ENCODE results near the gene PLPP4. TPM values are rescaled to one million over a fixed set of nuclear protein-coding genes. Genes with fewer than 3 reads are reported as not detected.

Gene PLPP4
- total RNA-seq, 1 experiment from 2014 or later: 3.5 TPM

DNA sequence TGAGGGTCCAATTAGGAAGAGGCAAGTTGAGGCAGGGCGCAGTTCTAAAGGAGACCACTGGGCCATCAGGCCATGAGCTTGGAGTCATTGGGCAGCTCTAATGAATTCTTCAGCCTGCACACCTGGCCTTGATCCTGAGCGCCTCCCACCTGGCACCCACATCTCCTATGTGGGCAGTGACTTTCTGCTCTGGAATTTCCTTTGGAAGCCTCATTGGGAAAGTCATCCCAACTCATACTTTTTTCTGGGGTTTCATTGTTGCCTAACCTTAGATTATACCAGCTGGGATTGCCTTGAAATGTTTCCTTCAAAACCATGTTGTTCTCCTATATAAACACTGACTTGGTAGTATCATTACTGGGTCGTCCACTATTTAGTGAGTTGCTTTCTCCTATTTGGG is 54.1 kb downstream of the PLPP4 start:
- H3K36me3 ChIP-seq (replicated peaks; ENCODE audit: control insufficient read depth, insufficient read depth, low read length): no peaks in the 10 kb centered on the region
- DNase-seq: no peak
- no peaks in the 10 kb centered on the region; the same call in 1 of the 2 replicates for H3K27me3 ChIP-seq (ENCODE audit: control insufficient read depth, insufficient read depth, low read length)
- H3K4me3 ChIP-seq (ENCODE audit: insufficient read depth, low read depth, low read length): no peak overlapping the region

DNA sequence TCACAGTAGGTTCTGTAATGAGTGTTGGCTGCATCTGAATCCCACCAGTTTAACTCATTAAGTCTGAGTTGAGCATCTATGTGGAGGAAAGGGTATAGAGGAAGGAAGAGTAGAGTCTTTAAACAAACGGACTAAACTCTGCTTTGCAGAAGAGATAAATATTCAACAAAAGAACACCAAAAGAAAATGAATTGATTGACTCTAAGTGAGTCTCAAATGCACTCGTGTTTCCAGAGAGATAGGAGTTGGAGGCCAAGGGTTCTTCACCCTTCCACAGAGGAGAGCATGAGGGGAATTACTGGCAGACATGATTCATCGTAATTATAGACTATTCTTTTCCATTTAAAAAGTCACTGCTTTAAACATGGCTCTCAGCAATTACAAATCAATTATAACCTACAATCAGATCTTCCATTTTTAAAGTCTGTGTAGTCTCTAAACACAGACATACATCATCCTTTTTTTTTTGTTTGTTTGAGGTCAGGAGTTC is 56.3 kb downstream of the PLPP4 start:
- Histone ChIP-seq H3K36me3 (replicated peaks; ENCODE audit: control insufficient read depth, insufficient read depth, low read length) (no peaks in the 10 kb centered on the region), H3K27me3 (ENCODE audit: control insufficient read depth, insufficient read depth, low read length) (no peaks in the 10 kb centered on the region; the same call in 1 of the 2 replicates), H3K4me3 (ENCODE audit: insufficient read depth, low read depth, low read length) (no peak overlapping the region)
- no peak for DNase-seq

DNA sequence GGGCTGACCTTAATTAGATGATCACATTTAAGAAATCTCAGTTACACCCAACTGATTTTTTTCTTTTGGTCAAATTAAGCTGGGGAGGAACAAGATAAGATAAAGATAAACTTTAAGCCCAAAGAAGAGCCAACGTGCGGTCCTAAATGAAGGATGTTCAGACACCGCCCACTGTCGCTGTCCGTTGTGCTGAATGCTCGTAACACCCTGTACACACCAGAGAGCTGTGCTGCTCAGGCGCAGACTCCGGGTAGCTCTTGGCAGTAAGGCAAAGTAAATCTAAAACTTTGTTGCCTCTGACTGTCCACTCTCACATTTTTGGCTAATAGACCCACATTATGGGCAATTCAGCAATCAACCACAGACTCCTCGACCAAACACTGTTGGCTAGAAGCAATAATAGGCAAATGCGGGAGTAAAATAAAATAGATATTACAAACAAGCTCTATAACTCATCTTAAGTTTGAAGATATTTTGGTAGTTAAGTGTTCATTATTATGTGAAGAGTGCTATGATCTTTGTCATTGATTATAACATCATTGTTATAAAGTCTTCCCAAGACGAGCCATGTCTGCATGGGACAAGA is 57.1 kb downstream of the PLPP4 start:
- H3K27me3 ChIP-seq (ENCODE audit: control insufficient read depth, insufficient read depth, low read length): no peaks in the 10 kb centered on the region; the same call in 1 of the 2 replicates
- peak; percentile 65 for DNase-seq
- no peaks in the 10 kb centered on the region for H3K36me3 ChIP-seq (replicated peaks; ENCODE audit: control insufficient read depth, insufficient read depth, low read length)
- no peak overlapping the region for H3K4me3 ChIP-seq (ENCODE audit: insufficient read depth, low read depth, low read length)

DNA sequence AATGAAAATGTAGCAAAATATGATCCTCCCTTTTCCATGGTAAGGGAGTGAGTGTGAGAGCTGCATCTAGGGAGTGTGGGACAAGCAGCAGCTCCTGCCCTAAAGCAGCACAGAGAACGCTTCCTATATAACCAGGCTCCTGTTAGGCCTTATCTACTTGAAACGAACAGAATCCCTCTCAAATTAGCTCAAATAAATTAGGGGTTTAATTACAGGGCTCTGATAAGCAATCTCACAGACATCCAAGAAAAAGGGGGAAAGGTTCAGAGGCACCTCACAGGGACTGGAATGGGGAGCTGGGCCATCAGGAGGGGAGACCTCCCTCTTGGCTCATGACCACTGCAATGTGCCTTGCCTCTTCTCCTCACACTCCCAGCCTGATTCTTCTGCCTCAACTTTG is 57.9 kb downstream of the PLPP4 start:
- no peaks in the 10 kb centered on the region for H3K36me3 ChIP-seq (replicated peaks; ENCODE audit: control insufficient read depth, insufficient read depth, low read length)
- no peak overlapping the region for H3K4me3 ChIP-seq (ENCODE audit: insufficient read depth, low read depth, low read length)
- no peak for DNase-seq
- H3K27me3 ChIP-seq (ENCODE audit: control insufficient read depth, insufficient read depth, low read length): no peaks in the 10 kb centered on the region; the same call in 1 of the 2 replicates

DNA sequence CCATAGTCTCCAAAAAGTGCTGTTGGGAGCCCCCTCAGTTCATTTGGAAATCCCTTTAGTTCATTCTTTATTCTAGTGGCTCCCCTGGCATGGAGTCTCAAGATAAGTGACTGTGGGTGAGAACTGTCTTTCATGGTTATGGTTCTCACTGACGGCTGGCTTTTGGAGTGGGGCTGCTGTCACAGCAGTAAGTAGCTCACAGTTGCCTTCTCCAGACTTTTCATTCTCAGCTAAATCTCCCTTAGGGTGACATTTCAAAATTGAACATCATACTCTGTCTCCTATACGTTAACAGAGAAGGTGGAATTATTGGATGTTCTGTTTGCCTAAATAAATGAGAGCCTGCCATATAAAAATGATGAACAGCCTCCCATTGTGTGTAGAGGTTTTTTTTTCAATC is 58.7 kb downstream of the PLPP4 start:
- no peak for DNase-seq
- H3K36me3 ChIP-seq (replicated peaks; ENCODE audit: control insufficient read depth, insufficient read depth, low read length): no peaks in the 10 kb centered on the region
- H3K27me3 ChIP-seq (ENCODE audit: control insufficient read depth, insufficient read depth, low read length): no peaks in the 10 kb centered on the region; the same call in 1 of the 2 replicates
- H3K4me3 ChIP-seq (ENCODE audit: insufficient read depth, low read depth, low read length): no peak overlapping the region

DNA sequence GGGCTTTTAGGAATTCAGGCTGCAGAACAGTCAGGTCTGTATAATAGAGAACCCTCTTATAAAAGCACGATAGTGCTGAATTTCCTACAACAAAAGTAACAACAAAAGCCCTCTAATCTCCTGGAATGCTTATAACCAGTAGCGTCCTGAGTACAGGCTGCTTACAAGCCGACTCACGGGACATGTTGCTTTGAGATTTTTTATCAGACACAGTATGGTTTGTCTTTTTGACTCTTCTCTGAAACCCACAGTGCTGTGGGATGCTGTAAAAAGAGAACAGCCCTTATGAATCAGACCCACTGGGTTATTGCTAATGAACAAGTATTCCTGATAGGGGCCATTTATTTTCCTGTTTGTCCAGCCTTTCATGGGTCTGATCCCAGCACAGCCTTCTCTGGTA is 59.4 kb downstream of the PLPP4 start:
- no peaks in the 10 kb centered on the region; the same call in 1 of the 2 replicates for H3K27me3 ChIP-seq (ENCODE audit: control insufficient read depth, insufficient read depth, low read length)
- H3K36me3 ChIP-seq (replicated peaks; ENCODE audit: control insufficient read depth, insufficient read depth, low read length): no peaks in the 10 kb centered on the region
- no peak for DNase-seq
- no peak overlapping the region for H3K4me3 ChIP-seq (ENCODE audit: insufficient read depth, low read depth, low read length)

DNA sequence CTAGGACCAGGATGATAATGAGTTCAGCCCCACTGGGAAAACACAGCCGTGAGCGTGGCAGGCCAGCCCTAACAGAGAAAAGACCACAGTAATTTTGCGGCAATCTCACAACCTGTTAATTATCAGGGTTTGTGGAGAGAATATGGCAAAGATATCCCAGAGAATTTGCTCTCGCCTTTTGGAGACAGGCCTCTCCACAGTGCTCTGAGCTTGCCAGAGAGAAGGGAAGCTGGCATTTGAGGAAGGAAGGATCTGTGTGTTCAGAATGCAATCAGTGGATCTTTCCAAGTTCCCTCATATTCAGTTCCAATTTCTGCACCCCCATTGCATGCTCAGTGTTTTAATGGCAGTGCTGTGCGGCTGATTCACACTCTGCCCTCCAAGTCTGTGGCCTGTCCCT is 60.2 kb downstream of the PLPP4 start:
- no peak for DNase-seq
- Histone ChIP-seq H3K4me3 (ENCODE audit: insufficient read depth, low read depth, low read length) (no peak overlapping the region), H3K27me3 (ENCODE audit: control insufficient read depth, insufficient read depth, low read length) (no peaks in the 10 kb centered on the region; the same call in 1 of the 2 replicates), H3K36me3 (replicated peaks; ENCODE audit: control insufficient read depth, insufficient read depth, low read length) (no peaks in the 10 kb centered on the region)

DNA sequence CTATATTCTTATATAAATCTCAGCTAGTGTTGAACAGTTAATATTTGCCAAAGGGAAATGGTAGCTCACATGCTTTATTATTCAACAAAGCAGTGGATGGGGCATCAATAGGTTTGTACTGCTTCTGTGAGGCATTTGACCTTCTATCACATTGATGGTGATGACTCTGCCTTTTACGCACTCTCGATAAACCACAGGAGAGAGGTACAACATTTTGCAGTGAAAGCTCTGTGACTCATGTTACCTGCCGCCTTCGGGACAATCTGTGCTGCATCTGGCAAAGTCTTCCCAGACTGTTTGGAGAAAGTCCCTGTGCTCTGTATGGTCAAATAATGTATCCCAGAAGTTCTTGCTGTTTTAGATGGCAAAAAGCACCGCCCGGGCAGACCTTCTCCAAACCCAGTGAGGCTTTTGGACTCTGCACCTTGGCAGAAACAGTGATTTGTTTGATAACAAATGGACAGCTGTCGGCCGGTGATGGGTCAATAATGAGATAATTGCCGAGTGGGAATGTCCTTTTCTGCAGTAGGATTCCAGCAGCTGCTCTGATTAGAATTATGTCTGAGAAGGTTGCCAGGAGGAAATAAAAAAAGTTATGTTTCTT is 61.0 kb downstream of the PLPP4 start:
- DNase-seq: no peak
- no peaks in the 10 kb centered on the region; the same call in 1 of the 2 replicates for H3K27me3 ChIP-seq (ENCODE audit: control insufficient read depth, insufficient read depth, low read length)
- H3K36me3 ChIP-seq (replicated peaks; ENCODE audit: control insufficient read depth, insufficient read depth, low read length): no peaks in the 10 kb centered on the region
- H3K4me3 ChIP-seq (ENCODE audit: insufficient read depth, low read depth, low read length): no peak overlapping the region

DNA sequence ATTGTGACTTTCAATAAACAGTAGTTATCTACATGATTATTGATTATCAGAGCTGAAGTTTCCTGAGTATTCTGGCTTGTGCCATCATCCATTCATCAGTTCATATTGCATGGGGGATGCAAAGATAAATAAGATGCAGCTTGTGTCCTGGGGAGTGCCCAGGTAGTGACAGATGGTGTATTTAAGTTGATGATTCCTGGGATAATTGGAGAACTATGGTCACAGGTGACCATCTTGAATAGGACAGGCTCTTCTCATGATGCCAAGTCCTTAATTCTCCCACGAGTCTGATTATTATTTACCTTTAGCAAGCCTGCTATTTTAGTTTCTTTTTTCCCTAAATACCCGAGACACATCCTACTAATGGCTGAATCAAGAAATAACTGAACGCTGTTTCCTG is 64.9 kb downstream of the PLPP4 start:
- DNase-seq: no peak

DNA sequence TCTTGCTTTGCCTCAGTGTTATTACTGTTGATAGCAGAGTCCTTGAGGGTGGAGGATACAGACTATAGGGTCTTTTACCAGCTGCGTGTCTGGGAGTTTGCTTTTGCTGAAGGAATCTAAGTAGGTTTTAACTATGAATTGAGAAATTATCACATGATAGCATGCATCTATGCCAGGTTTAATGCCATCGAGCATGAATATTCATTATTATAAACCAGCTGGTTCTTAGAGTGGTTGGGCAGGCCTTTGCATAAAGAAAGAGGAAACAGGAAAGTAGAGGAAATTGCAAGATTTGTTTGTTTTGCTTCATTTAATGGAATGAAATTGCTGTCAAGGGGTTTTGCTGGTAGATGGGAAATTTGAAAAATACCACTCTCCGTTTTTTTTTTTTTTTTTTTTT is 70.7 kb downstream of the PLPP4 start:
- DNase-seq: no peak
- H3K4me3 ChIP-seq (ENCODE audit: insufficient read depth, low read depth, low read length): no peak overlapping the region
- no peaks in the 10 kb centered on the region for H3K36me3 ChIP-seq (replicated peaks; ENCODE audit: control insufficient read depth, insufficient read depth, low read length)
- no peaks in the 10 kb centered on the region for H3K27me3 ChIP-seq (ENCODE audit: control insufficient read depth, insufficient read depth, low read length)

More for the DNA sequence above, 64.9 kb downstream of the PLPP4 start:
- no peaks in the 10 kb centered on the region for H3K36me3 ChIP-seq (replicated peaks; ENCODE audit: control insufficient read depth, insufficient read depth, low read length)
- H3K27me3 ChIP-seq (ENCODE audit: control insufficient read depth, insufficient read depth, low read length): no peaks in the 10 kb centered on the region
- no peak overlapping the region for H3K4me3 ChIP-seq (ENCODE audit: insufficient read depth, low read depth, low read length)

DNA sequence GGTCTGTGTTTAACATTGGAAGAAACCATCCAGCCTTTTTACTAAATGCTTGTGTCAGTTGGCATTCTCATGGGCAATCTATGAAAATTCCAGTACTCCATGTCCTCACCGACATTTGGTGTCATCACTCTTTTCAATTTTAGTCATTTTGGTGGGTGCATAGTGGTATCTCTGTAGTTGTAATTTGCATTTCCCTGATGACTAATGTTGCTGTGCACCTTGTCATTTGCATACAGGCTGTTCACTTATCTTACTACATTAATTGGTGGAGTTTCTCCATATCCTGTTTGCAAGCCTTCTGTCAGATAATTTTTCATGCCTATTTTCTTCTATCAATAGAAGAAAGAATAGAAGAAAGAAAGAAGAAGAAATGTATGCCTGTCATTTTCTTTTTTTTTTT is 73.7 kb downstream of the PLPP4 start:
- no peaks in the 10 kb centered on the region for H3K36me3 ChIP-seq (replicated peaks; ENCODE audit: control insufficient read depth, insufficient read depth, low read length)
- H3K4me3 ChIP-seq (ENCODE audit: insufficient read depth, low read depth, low read length): no peak overlapping the region
- no peaks in the 10 kb centered on the region for H3K27me3 ChIP-seq (ENCODE audit: control insufficient read depth, insufficient read depth, low read length)
- no peak for DNase-seq

DNA sequence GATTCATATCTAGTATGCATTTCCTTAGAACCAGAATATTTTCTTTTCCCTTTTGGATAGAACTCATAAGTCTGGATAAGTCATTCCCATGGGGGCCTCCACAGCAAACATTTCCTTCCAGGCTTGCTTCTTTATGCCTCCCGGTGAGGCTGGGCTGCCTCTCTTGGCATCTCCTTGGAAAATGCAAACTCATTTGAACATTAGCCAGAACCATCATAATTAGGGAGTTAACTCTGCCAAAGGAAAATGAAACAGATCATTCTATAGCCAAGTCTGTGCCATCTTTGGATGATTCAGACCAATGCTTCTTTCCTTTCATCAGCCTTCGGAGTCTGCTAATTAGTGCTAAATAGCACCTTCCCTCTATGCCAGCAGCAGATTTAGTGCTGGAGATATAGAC is 81.1 kb downstream of the PLPP4 start:
- Histone ChIP-seq H3K4me3 (ENCODE audit: insufficient read depth, low read depth, low read length) (no peak overlapping the region), H3K36me3 (replicated peaks; ENCODE audit: control insufficient read depth, insufficient read depth, low read length) (no peaks in the 10 kb centered on the region), H3K27me3 (ENCODE audit: control insufficient read depth, insufficient read depth, low read length) (no peaks in the 10 kb centered on the region)
- DNase-seq: no peak

DNA sequence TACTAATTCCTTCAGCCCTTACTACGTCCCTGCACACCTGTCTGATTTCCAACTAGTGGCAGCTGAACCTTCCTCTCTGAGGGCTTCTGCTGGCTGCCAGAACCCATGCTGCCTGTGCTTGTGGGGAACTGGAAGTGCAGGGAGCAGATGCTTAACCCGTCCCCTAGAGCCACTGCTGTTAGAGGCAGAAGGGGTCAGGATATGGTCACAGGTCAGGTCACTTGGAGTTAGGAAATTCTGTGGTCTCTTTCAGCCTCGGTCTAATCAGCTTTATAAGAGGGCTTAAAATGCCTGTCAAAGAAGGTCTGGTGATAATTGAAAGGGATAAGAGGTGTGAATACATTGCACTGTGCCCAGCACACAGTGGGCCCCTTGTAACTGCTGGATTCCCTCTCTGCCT is 82.0 kb downstream of the PLPP4 start:
- no peaks in the 10 kb centered on the region for H3K27me3 ChIP-seq (ENCODE audit: control insufficient read depth, insufficient read depth, low read length)
- no peaks in the 10 kb centered on the region for H3K36me3 ChIP-seq (replicated peaks; ENCODE audit: control insufficient read depth, insufficient read depth, low read length)
- no peak overlapping the region for H3K4me3 ChIP-seq (ENCODE audit: insufficient read depth, low read depth, low read length)
- DNase-seq: no peak

DNA sequence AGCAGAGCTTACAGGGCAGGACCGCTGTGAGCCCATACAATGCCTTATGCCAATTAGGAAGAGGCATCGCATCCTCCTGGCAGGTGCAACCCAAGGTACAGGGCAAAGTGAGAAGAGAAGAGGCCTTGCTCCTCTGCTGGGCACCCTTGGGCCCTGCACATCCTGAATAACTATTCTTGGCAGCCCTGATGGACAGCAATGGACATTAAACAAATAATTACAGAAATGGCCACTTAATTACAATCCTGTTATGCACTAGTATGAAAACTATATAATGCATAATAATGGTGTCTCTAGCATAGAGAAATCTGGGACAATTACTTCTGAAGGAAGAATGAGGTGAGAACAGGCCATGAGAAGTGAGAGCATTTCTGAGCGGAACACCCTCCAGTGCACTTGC is 83.5 kb downstream of the PLPP4 start:
- Histone ChIP-seq H3K27me3 (ENCODE audit: control insufficient read depth, insufficient read depth, low read length) (no peaks in the 10 kb centered on the region), H3K36me3 (replicated peaks; ENCODE audit: control insufficient read depth, insufficient read depth, low read length) (no peaks in the 10 kb centered on the region), H3K4me3 (ENCODE audit: insufficient read depth, low read depth, low read length) (no peak overlapping the region)
- no peak for DNase-seq

DNA sequence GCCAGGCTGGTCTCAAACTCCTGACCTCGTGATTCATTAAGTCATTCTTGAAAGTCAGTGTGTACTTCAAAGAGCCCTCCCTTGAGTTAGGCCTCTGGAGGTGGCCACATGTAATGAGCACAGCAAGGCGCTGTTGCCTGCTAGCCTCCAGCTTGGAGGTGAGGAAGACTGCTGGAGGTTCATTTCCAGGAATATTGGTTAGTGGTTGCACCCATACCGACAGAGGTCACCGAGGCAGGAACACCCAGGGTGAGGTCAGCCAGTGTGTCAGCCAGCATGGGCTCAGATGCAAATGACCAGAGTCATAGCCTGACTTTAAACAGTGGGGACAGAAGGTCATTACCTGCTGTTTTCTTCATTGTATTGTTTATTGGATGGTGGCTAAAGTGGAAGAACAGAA is 85.0 kb downstream of the PLPP4 start:
- no peak for DNase-seq

More for the DNA sequence above, 85.0 kb downstream of the PLPP4 start:
- H3K4me3 ChIP-seq (ENCODE audit: insufficient read depth, low read depth, low read length): no peak overlapping the region
- no peaks in the 10 kb centered on the region for H3K27me3 ChIP-seq (ENCODE audit: control insufficient read depth, insufficient read depth, low read length)
- H3K36me3 ChIP-seq (replicated peaks; ENCODE audit: control insufficient read depth, insufficient read depth, low read length): no peaks in the 10 kb centered on the region
